GM20000 (cell line): ENCODE data around the gene HYLS1.

Source experiments
- DNase-seq: peaks from one replicate; pipeline ENCODE4 v3.0.0; 2012; ENCODE audit warnings: low spot score
- TF ChIP-seq, protein P1 (sequence below): IDR thresholded peaks from 2 replicates; pipeline ENCODE4 v1.5.1; 2012; ENCODE audit warnings: mild to moderate bottlenecking, control low read depth; ENCODE audit errors: extremely low read depth, missing control alignments

Gene HYLS1

DNA sequence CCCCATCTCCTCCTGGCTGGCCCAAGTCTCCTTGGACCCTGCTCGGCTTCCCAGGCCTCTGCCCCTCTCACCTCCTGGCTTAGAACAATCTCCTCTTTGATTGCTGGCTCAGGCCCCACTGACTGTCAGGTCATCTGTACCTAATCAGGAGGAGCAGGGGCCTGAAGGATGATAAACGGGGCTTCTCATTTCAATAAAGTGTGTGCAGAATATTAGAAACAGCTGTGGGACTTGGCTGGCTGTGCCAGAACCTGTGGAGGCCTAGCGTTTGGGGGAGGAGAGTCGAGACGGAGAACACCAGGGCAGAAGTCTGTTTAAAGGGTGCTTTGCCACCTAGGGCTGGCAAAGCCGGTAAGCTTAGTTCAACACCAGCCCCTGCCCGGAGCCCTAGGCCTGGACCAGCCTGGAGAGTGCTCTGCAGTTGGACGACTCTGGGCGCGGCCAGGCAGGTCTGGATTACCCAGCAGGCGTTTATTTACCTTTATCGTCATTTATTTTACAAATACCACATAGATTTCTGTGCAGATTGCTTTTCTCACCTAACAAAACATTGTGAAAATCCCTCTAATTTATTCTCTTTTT lies 48.2 kb downstream of the HYLS1 start:
- DNase-seq: no peak
- TF ChIP-seq, protein P1, sequence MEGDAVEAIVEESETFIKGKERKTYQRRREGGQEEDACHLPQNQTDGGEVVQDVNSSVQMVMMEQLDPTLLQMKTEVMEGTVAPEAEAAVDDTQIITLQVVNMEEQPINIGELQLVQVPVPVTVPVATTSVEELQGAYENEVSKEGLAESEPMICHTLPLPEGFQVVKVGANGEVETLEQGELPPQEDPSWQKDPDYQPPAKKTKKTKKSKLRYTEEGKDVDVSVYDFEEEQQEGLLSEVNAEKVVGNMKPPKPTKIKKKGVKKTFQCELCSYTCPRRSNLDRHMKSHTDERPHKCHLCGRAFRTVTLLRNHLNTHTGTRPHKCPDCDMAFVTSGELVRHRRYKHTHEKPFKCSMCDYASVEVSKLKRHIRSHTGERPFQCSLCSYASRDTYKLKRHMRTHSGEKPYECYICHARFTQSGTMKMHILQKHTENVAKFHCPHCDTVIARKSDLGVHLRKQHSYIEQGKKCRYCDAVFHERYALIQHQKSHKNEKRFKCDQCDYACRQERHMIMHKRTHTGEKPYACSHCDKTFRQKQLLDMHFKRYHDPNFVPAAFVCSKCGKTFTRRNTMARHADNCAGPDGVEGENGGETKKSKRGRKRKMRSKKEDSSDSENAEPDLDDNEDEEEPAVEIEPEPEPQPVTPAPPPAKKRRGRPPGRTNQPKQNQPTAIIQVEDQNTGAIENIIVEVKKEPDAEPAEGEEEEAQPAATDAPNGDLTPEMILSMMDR: no peak

DNA sequence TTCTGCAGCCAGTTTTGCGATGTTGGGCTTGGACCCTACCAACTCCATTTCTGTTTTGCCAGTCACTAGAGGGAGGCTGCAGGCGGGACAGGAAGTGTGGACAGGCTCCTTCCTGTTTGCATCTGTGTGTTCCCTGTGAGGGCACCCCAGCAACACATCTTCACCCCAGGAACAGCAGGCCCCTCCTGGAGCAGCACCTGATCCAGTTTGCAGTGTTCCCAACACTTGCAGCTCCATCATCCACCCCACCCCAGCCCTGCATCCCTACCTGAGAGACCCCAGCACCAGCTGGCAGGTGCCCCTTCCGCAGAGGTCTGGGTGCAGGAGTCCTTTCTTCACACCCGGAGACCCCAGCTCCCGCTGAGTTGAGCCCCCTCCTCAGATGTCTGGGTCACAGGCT lies 51.0 kb downstream of the HYLS1 start:
- TF ChIP-seq, protein P1: no peak

DNA sequence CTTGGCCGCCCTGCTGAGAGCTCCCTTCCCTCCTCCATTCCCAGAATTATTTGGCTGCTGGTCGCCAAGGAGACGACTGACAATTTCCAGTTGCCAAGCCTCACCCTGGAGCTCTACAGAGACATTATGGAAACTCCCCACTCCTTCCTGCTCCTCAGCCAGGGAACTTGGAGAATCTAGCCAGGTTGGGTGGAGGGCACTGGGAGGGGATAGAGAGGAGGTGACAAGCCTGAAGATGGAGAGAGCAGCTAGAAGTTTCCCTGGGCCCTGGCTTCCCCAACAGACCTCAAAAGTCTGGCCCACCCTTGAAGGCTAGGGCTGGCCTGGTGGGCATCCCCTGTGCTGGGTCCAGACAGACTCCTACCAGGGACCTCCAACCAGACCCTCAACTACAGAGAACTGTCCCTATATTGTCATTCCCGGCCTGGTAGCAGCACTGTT lies 51.6 kb downstream of the HYLS1 start:
- TF ChIP-seq, protein P1: no peak
- DNase-seq: no peak

More for the DNA sequence above, 51.0 kb downstream of the HYLS1 start:
- no peak for DNase-seq

DNA sequence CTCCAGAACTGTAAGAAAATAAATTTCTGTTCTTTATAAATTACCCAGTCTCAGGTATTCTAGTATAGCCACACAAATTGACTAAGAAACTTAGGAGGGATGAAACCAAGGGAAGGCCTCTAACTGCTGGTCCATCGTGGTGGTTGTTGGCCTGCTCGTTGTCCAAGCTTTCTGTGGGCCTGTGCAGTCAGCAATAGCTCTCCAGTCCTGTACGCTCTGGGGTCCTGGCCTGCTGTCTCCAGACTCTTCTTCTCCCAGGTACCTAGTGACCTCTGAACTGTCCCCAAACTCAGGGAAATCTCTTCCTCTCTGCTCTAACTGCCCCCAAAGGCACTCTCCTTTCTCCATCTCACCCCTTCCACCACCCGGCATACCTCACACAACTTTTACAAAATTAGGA lies 52.7 kb downstream of the HYLS1 start:
- TF ChIP-seq, protein P1: no peak
- DNase-seq: no peak

DNA sequence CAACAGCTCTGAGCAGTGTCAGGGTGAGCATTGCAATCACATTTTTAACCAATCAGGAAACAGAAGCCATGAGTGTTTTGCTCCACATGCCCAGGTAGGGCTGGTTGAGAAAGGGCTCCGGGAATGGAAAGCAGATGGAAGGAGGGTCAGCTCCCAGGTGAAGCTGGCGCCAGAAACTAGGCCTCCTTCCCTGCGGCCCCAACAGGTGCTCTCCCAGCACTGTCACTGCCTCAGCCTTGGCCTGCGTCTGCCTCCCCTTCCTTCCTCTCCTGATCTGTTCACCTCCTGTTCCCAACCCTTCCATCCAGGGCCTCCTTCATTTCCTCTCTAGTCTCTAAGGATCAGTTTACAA lies 53.8 kb downstream of the HYLS1 start:
- DNase-seq: no peak
- TF ChIP-seq, protein P1: no peak

DNA sequence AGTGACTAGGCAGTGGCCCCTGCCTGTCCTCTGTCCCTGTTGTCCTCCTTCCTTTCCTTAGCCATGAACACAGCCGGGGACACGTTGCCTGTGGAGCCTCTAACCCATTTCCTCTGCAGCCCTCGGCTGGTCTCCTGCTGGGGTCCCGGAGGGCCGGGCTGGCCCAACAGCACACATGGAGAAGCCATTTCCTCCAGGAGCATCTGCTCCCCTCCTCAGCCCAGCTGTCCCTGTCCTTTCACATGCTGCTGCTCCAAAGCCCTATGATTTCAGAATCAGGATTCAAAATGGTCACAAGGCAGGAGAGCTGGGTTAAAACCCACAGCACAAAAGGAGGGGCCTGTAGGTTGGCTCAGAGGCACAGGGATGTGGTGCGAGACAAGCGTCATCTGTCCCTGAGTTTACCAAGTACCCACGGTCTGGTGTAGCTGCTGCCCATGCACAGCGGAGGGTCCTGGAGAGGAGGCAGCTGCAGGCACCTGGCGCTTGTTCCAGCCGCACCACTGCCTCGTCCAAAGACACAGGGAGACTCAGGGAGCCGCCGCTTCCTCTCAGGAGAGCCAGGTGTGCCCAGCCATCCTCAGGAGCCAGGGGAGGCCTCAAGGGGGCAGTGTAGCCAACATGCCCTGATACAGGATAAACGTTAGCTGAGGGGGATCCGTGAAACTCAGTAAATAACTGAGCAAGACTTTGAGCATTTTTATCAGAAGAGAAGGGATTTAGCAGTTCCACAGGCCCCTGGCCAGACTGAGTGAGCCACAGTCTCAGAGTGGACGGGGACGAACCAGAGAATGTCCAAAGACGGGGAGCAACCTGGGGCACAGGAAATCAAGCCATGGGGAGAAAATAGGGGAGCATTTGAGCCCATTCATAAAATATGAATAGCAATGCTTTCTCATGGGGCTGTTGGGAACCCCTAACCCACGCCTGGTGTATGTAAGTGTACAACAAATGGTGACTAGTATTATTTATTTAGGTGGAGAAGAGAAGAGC lies 54.4 kb downstream of the HYLS1 start:
- TF ChIP-seq, protein P1: peak; percentile 42
- peak; percentile 71 for DNase-seq

DNA sequence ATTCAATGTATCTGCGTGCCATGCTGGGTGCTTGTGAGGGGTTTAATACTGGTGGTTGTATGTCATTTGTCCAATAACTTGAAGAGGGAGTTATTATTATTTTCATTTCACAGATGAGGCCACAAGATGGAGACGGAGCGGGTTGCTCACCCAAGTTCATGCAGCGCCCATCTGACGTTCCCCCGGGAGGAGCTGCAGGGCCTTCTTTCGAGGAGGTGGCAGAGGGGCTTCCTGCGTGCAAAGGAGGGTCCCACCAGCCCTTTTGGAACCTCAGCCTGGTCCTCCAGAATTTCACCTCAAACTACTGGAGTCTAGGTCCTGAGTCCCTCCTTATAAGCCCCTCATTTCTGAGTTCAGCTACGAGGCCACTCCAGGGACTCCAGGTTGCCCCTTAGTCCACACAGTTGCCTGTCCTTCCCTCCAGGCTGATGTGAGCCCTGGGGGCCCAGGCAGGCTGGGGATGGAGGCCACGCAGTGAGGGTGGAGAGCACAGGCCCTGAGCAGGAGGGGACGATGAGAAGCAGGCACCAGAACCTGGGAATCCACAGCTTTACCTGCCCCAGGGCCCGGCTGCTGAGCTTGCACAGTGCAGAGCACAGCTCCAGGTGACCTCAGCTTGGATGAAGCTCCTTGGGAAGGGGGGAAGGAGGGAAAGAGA lies 55.4 kb downstream of the HYLS1 start:
- TF ChIP-seq, protein P1: no peak
- no peak for DNase-seq
